ENCODE data around the gene TRIM69.
A peak's percentile ranks its signal among the peaks of the same experiment; 100 is the strongest.
"Not testable (repeated sequence)": the region's sequence is repeated elsewhere in the genome, so short reads cannot be mapped to it uniquely, and the experiment has no call there.

TRIM69 gene

GRCh38 chr15:44736181-44736765 lies at the start of gene TRIM69:
Gene TRIM69, plus strand, starts transcription at chr15:44736528. Its CDS starts 177 bp downstream, at chr15:44736705.
- no peak for DNase-seq

- DNase-seq, result not testable (repeated sequence)
Observed at GRCh38 chr15:44689318-44689717, 47.0 kb upstream of the TRIM69 start.

GRCh38 chr15:44690245-44690644 lies 46.1 kb upstream of the TRIM69 start:
- not testable (repeated sequence) for DNase-seq

GRCh38 chr15:44692659-44693058 lies 43.7 kb upstream of the TRIM69 start:
- no peak for DNase-seq

- no peak for DNase-seq
Observed at GRCh38 chr15:44694416-44694815, 41.9 kb upstream of the TRIM69 start.

GRCh38 chr15:44695294-44695693 lies 41.0 kb upstream of the TRIM69 start:
- no peak for DNase-seq

GRCh38 chr15:44697014-44697413 lies 39.3 kb upstream of the TRIM69 start:
- no peak for DNase-seq

GRCh38 chr15:44698641-44699040 lies 37.7 kb upstream of the TRIM69 start:
- DNase-seq, result no peak

GRCh38 chr15:44700676-44701075 lies 35.7 kb upstream of the TRIM69 start:
- DNase-seq, result not testable (repeated sequence)

- no peak for DNase-seq
Observed at GRCh38 chr15:44705986-44706385, 30.3 kb upstream of the TRIM69 start.

- DNase-seq, result no peak
Observed at GRCh38 chr15:44706401-44706800, 29.9 kb upstream of the TRIM69 start.

- DNase-seq, result no peak
Observed at GRCh38 chr15:44706946-44707636, 29.2 kb upstream of the TRIM69 start.

- peak; percentile 40 for DNase-seq
Observed at GRCh38 chr15:44710236-44711095, 25.9 kb upstream of the TRIM69 start.

GRCh38 chr15:44711096-44711742 lies 25.1 kb upstream of the TRIM69 start, which contains the start of the genes B2M and PATL2:
Gene B2M, plus strand, starts transcription at chr15:44711517. Its CDS starts 30 bp downstream, at chr15:44711547.
Gene PATL2, minus strand, starts transcription at chr15:44711323. Its CDS starts 34,833 bp downstream, at chr15:44676490.
- DNase-seq, result peak; percentile 91

GRCh38 chr15:44711743-44712345 lies 24.5 kb upstream of the TRIM69 start:
- no peak for DNase-seq

GRCh38 chr15:44712346-44713005 lies 23.9 kb upstream of the TRIM69 start:
- DNase-seq, result peak; percentile 12

GRCh38 chr15:44713006-44713966 lies 23.0 kb upstream of the TRIM69 start:
- DNase-seq, result peak; percentile 42

GRCh38 chr15:44715142-44715796 lies 21.1 kb upstream of the TRIM69 start:
- DNase-seq, result no peak

- no peak for DNase-seq
Observed at GRCh38 chr15:44715797-44716334, 20.5 kb upstream of the TRIM69 start.

All from NCI-H1694 treated with DMSO at 0.1 percent for 48 hours (cell line).